ENCODE results near the gene NRG3. TPM values are rescaled to one million over a fixed set of nuclear protein-coding genes. Genes with fewer than 3 reads are reported as not detected.

Gene NRG3
- total RNA-seq, 1 donor from 2014 or later, result 2.3 TPM

GRCh38 chr10:82536668-82537067 is 661.7 kb downstream of the NRG3 start:
- no peak overlapping the region for H3K27ac ChIP-seq
- intact Hi-C loops (cut with DNase I), result no loop called here
- H3K4me3 ChIP-seq, result no peak overlapping the region
- H3K27me3 ChIP-seq, result no peaks in the 10 kb centered on the region
- no peak for TF ChIP-seq CTCF (IDR thresholded peaks at IDR 0.05)
- H3K9me3 ChIP-seq, result no peaks in the 10 kb centered on the region
- no peaks in the 10 kb centered on the region for H3K4me1 ChIP-seq
- DNase-seq (no peak), ATAC-seq (no peak)
- H3K36me3 ChIP-seq, result no peaks in the 10 kb centered on the region

- Histone ChIP-seq H3K36me3 (no peaks in the 10 kb centered on the region), H3K27me3 (no peaks in the 10 kb centered on the region), H3K4me1 (no peaks in the 10 kb centered on the region), H3K27ac (no peak overlapping the region), H3K9me3 (no peaks in the 10 kb centered on the region), H3K4me3 (no peak overlapping the region)
- TF ChIP-seq CTCF (IDR thresholded peaks at IDR 0.05), result no peak
- ATAC-seq, result no peak
- no peak for DNase-seq
- intact Hi-C loops (cut with DNase I), result no loop called here
Observed at GRCh38 chr10:82538272-82538671, 663.3 kb downstream of the NRG3 start.

- Histone ChIP-seq H3K4me1 (no peaks in the 10 kb centered on the region), H3K36me3 (no peaks in the 10 kb centered on the region), H3K9me3 (no peaks in the 10 kb centered on the region), H3K4me3 (no peak overlapping the region), H3K27me3 (no peaks in the 10 kb centered on the region), H3K27ac (no peak overlapping the region)
- TF ChIP-seq CTCF (IDR thresholded peaks at IDR 0.05), result no peak
- intact Hi-C loops (cut with DNase I), result no loop called here
- no peak for DNase-seq
- no peak for ATAC-seq
Observed at GRCh38 chr10:82543631-82544030, 668.6 kb downstream of the NRG3 start.

- intact Hi-C loops (cut with DNase I), result no loop called here
Observed at GRCh38 chr10:82544377-82544776, 669.4 kb downstream of the NRG3 start.

GRCh38 chr10:82551506-82551905 is 676.5 kb downstream of the NRG3 start:
- ATAC-seq, result no peak
- H3K9me3 ChIP-seq, result no peaks in the 10 kb centered on the region
- H3K4me1 ChIP-seq, result no peaks in the 10 kb centered on the region
- no peaks in the 10 kb centered on the region for H3K36me3 ChIP-seq
- H3K27me3 ChIP-seq, result no peaks in the 10 kb centered on the region
- TF ChIP-seq CTCF (IDR thresholded peaks at IDR 0.05), result no peak
- H3K4me3 ChIP-seq, result no peak overlapping the region
- DNase-seq, result no peak
- H3K27ac ChIP-seq, result no peak overlapping the region
- intact Hi-C loops (cut with DNase I), result no loop called here

More at GRCh38 chr10:82544377-82544776, 669.4 kb downstream of the NRG3 start:
- no peak for DNase-seq
- H3K27ac ChIP-seq, result no peak overlapping the region
- H3K4me3 ChIP-seq, result no peak overlapping the region
- H3K36me3 ChIP-seq, result no peaks in the 10 kb centered on the region
- ATAC-seq, result no peak
- no peaks in the 10 kb centered on the region for H3K4me1 ChIP-seq
- no peak for TF ChIP-seq CTCF (IDR thresholded peaks at IDR 0.05)
- H3K27me3 ChIP-seq, result no peaks in the 10 kb centered on the region
- no peaks in the 10 kb centered on the region for H3K9me3 ChIP-seq

- Histone ChIP-seq H3K27ac (no peak overlapping the region), H3K36me3 (no peaks in the 10 kb centered on the region), H3K4me1 (no peaks in the 10 kb centered on the region), H3K9me3 (no peaks in the 10 kb centered on the region), H3K27me3 (no peaks in the 10 kb centered on the region), H3K4me3 (no peak overlapping the region)
- DNase-seq, result no peak
- no peak for TF ChIP-seq CTCF (IDR thresholded peaks at IDR 0.05)
- intact Hi-C loops (cut with DNase I), result no loop called here
- ATAC-seq, result no peak
Observed at GRCh38 chr10:82552267-82552666, 677.3 kb downstream of the NRG3 start.

Data from upper lobe of right lung (tissue), 1 donor.